Measurements from ENCODE around the gene GRWD1. TPM values are rescaled to one million over a fixed set of nuclear protein-coding genes. Genes with fewer than 3 reads are reported as not detected.
A peak's percentile ranks its signal among the peaks of the same experiment; 100 is the strongest.

GRWD1 gene
- total and polyA plus RNA-seq, 2 of the 4 experiments (the other 2 are of a cell fraction): 22.0 to 22.5 TPM

DNA sequence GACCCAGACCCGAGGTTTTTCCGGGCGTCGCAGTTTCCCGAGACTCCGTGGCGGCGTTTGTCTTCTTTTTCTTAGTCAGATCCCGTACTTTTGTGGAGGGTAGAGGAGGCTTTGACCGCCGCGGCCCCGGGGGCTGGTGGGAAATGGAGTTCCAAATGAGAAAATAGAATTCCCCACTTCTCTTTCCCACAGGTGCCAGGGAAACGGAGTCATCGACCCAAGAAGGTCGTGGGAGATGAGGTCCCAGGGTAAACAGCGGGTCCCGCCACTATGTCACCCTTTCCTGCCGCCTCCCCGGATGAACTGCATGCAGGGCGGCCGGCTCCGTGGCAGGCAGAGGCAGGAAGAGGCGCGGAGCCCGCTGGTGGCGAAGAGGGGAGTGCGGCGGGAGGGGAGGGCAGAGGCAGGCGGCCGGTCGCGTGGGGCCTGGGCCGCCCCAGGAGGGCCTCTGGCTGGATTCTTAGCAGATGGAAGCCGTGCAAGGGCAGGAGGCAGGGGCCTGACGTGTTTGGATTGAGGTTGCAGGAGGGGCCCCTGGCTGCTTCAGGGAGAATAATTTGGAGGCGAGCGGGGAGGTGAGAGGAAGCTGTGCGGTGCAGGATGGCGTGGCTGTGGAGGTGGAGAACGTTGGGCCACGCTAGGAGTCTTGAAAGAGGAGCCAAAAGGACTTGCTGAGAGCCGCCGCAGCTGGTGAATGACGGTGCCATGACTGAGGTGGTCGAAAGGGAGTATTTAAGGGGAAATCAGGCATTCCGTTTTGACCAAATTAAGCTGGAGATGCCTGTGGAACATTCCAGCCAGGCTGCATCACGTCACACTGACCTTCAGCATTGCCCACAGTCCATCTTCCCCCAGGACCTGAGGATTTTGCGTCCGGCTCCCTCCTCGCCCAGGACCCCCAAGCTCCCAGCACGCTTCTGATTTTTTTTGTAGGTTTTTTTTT, 35.0 kb downstream of the GRWD1 start:
- POLR2A ChIA-PET (ENCODE audit: unreplicated experiment): no interaction called here

More for the DNA sequence above, 35.0 kb downstream of the GRWD1 start:
- H3K36me3 ChIP-seq (ENCODE audit: control insufficient read depth, insufficient read depth, low read length): peaks cover 31% of the 10 kb centered on the region
- H4K8ac ChIP-seq (ENCODE audit: low read depth in 2 of 2, low read length in 2 of 2): peak overlapping the region; percentile 40 to 84; a peak in 3 of 4 replicates
- 0 out of 2 replicates have a peak overlapping the region, but pooled peaks have one; percentile 4 for H3K56ac ChIP-seq (ENCODE audit: extremely low read depth, insufficient read depth, low read length)
- no peak overlapping the region; the same call in 1 of the 2 replicates for H4K5ac ChIP-seq (ENCODE audit: low read depth, low read length)
- peak overlapping the region; percentile 37; the same call in 1 of the 2 replicates for H3K23ac ChIP-seq (ENCODE audit: low read depth, low read length)
- no peak overlapping the region; the same call in 1 of the 2 replicates for H4K91ac ChIP-seq (ENCODE audit: insufficient read depth, low read depth, low read length)
- no peak overlapping the region for H2BK120ac ChIP-seq (ENCODE audit: low read depth, low read length)
- H3K27me3 ChIP-seq (ENCODE audit: control insufficient read depth, insufficient read depth, low read length): no peaks in the 10 kb centered on the region
- peak overlapping the region; percentile 55 for H2AK9ac ChIP-seq (replicated peaks; ENCODE audit: low read depth, low read length, poor library complexity)
- H3K4me2 ChIP-seq (ENCODE audit: low read depth, low read length): peak overlapping the region; percentile 86
- in situ Hi-C loops (cut with MboI; ENCODE audit: low sequenced_read_pairs) (no loop called here), intact Hi-C loops (cut with micrococcal nuclease) (no loop called here), dilution Hi-C loops (cut with HindIII; ENCODE audit: low sequenced_read_pairs, unreplicated experiment) (no loop called here)
- no peaks in the 10 kb centered on the region for H3K9me3 ChIP-seq (ENCODE audit: control insufficient read depth, insufficient read depth, low read length)
- peaks cover 0 to 10% of the 10 kb centered on the region in 2 experiments; a peak in 1 of 4 replicates for H3K79me1 ChIP-seq (ENCODE audit: low read depth in 1 of 2, low read length in 2 of 2)
- H4K20me1 ChIP-seq (ENCODE audit: insufficient read depth, low read length): peaks cover 21% of the 10 kb centered on the region
- TF ChIP-seq MAZ (IDR thresholded peaks at IDR 0.05; ENCODE audit: borderline replicate concordance, low read depth, low read length) (0 out of 2 replicates have a peak, but pooled peaks have one; percentile 38), SMC3 (IDR thresholded peaks at IDR 0.05; ENCODE audit: low read depth, low read length) (no peak)
- DNase-seq (peak; percentile 30), ATAC-seq (ENCODE audit: low read depth) (peak; percentile 35)
- H2BK20ac ChIP-seq (ENCODE audit: low read depth, low read length): no peak overlapping the region
- H3K14ac ChIP-seq (replicated peaks; ENCODE audit: low read depth, low read length): no peak overlapping the region; the same call in 1 of the 2 replicates
- peak overlapping the region; percentile 16; the same call in 1 of the 2 replicates for H3K4me3 ChIP-seq (ENCODE audit: insufficient read depth, low read depth, low read length)
- no peak overlapping the region for H2BK15ac ChIP-seq (ENCODE audit: low read depth, low read length)
- H3K4ac ChIP-seq (ENCODE audit: low read depth, low read length): peak overlapping the region; percentile 64; the same call in 1 of the 2 replicates
- no peak overlapping the region for H3K18ac ChIP-seq (ENCODE audit: low read depth, low read length)
- H3K9me1 ChIP-seq (ENCODE audit: insufficient read depth, low read length): peaks cover 12% of the 10 kb centered on the region
- peak overlapping the region; percentile 64 for H2AK5ac ChIP-seq (ENCODE audit: low read depth, low read length)
- no TSS peak for BruUV-seq (replicated peaks)
- peaks cover 15% of the 10 kb centered on the region for H3K4me1 ChIP-seq (ENCODE audit: control insufficient read depth, insufficient read depth, low read length)
- CTCF ChIA-PET: interaction anchor here (0.6 to 1.7 kb wide), 3 partner anchors 9 to 162 kb away, joined by 3 to 7 read pairs (median 3); no protein-coding TSS in a partner anchor
- no peak overlapping the region for H2BK5ac ChIP-seq (ENCODE audit: low read depth, low read length, poor library complexity, severe bottlenecking)
- H3K27ac ChIP-seq (ENCODE audit: insufficient read depth, low read length): no peak overlapping the region; the same call in 1 of the 2 replicates
- 3% methylated on average over 5 of the region's 52 CpGs; no CpG with 5 or more reads in 1 of the 2 experiments for WGBS, 2 experiments (ENCODE audit: extremely low coverage in 2 of 2, insufficient read length in 1 of 2)
- peak overlapping the region; percentile 89 for H2AFZ ChIP-seq (replicated peaks; ENCODE audit: low read length, poor library complexity)
- 0 out of 2 replicates have a peak overlapping the region, but pooled peaks have one; percentile 31 for H3K9ac ChIP-seq (ENCODE audit: low read depth, low read length)
